Calu3 (cell line): ENCODE data around the gene MTFMT. TPM values are rescaled to one million over a fixed set of nuclear protein-coding genes. Genes with fewer than 3 reads are reported as not detected.

Experiments
- BruUV-seq: library from RNA; stranded (reverse); fragments of 400-500 nt; replicated peaks from 2 replicates; lab custom pipeline; 2021; lab: Mats Ljungman, UMichigan
- CTCF ChIA-PET: fragments of 300-600 bp; sonication (Branson Sonifier 250); formaldehyde crosslinking; loops from one replicate; lab custom pipeline; 2022; ENCODE audit warnings: antibody characterized with exemption; lab: Charles Lee
- DNase-seq: peaks from one replicate; pipeline ENCODE4 v3.0.0; 2022
- H3K27ac Mint-ChIP-seq: one replicate; pipeline ENCODE4 v1.8.0; 2022; ENCODE audit warnings: mixed read lengths; ENCODE audit not compliant: unreplicated experiment
- H3K27me3 Mint-ChIP-seq: one replicate; pipeline ENCODE4 v1.8.0; 2022; ENCODE audit warnings: mixed read lengths; ENCODE audit not compliant: unreplicated experiment
- H3K36me3 Mint-ChIP-seq: one replicate; pipeline ENCODE4 v1.8.0; 2022; ENCODE audit warnings: mild to moderate bottlenecking, moderate library complexity, mixed read lengths; ENCODE audit not compliant: insufficient read depth, unreplicated experiment
- H3K4me1 Mint-ChIP-seq: one replicate; pipeline ENCODE4 v1.8.0; 2022; ENCODE audit warnings: mild to moderate bottlenecking, low read depth, mixed read lengths; ENCODE audit not compliant: unreplicated experiment
- H3K4me3 Mint-ChIP-seq: one replicate; pipeline ENCODE4 v1.8.0; 2022; ENCODE audit warnings: mild to moderate bottlenecking, low read depth, moderate library complexity, mixed read lengths; ENCODE audit not compliant: unreplicated experiment
- H3K9me3 Mint-ChIP-seq: one replicate; pipeline ENCODE4 v1.8.0; 2022; ENCODE audit warnings: low read depth, mixed read lengths; ENCODE audit not compliant: unreplicated experiment
- CTCF ChIP-seq: fragments of 200-600 bp; IDR thresholded peaks from one replicate; pipeline ENCODE4 v1.8.0; 2022; ENCODE audit warnings: antibody characterized with exemption; ENCODE audit not compliant: unreplicated experiment
- intact Hi-C: fragments of 100-400 bp; cut with micrococcal nuclease; formaldehyde crosslinking; loops from one replicate; pipeline ENCODE4 v1.10.0; 2022; ENCODE audit not compliant: unreplicated experiment
- total RNA-seq: library from RNA; stranded (reverse); gene quantifications from 2 replicates; pipeline ENCODE4 v1.2.3, GENCODE V29; 2022

Gene MTFMT
- total RNA-seq, 1 experiment from 2014 or later = 18.9 TPM

- H3K36me3 Mint-ChIP-seq = peaks cover 21% of the 10 kb centered on the region
- no TSS peak for BruUV-seq
- H3K9me3 Mint-ChIP-seq = no peaks in the 10 kb centered on the region
- no peak overlapping the region for H3K27ac Mint-ChIP-seq
- TF ChIP-seq CTCF = no peak
- CTCF ChIA-PET = interaction anchor here (0.8 to 3.1 kb wide), 7 partner anchors 13 to 45 kb away, joined by 4 to 14 read pairs (median 10); no protein-coding TSS in a partner anchor
- H3K27me3 Mint-ChIP-seq = peaks cover 13% of the 10 kb centered on the region
- H3K4me1 Mint-ChIP-seq = peaks cover 37% of the 10 kb centered on the region
- no peak for DNase-seq
- no peak overlapping the region for H3K4me3 Mint-ChIP-seq
- intact Hi-C loops = no loop called here
These were observed 26.7 kb upstream of the MTFMT start for GRCh38 chr15:65056106-65056505.

- intact Hi-C loops = loop anchor here (1.0 to 2.0 kb wide), 3 partner anchors 23 to 46 kb away; no protein-coding TSS in a partner anchor
These were observed 25.9 kb upstream of the MTFMT start for GRCh38 chr15:65055201-65055870.

GRCh38 chr15:65054333-65055200, 25.1 kb upstream of the MTFMT start:
- H3K27me3 Mint-ChIP-seq = peaks cover 13% of the 10 kb centered on the region
- H3K4me3 Mint-ChIP-seq = no peak overlapping the region
- H3K9me3 Mint-ChIP-seq = no peaks in the 10 kb centered on the region
- CTCF ChIA-PET = interaction anchor here (0.6 to 3.1 kb wide), 11 partner anchors 11 to 85 kb away, joined by 3 to 14 read pairs (median 8); partner anchors contain the start of gene RASL12
- intact Hi-C loops = loop anchor here (1.0 to 2.0 kb wide), 3 partner anchors 24 to 47 kb away; no protein-coding TSS in a partner anchor
- peak; percentile 88 for DNase-seq
- H3K36me3 Mint-ChIP-seq = peaks cover 27% of the 10 kb centered on the region
- H3K4me1 Mint-ChIP-seq = peaks cover 49% of the 10 kb centered on the region
- TF ChIP-seq CTCF = peak; percentile 91
- H3K27ac Mint-ChIP-seq = no peak overlapping the region
- no TSS peak for BruUV-seq

More at GRCh38 chr15:65055201-65055870, 25.9 kb upstream of the MTFMT start:
- no peak overlapping the region for H3K27ac Mint-ChIP-seq
- no TSS peak for BruUV-seq
- no peaks in the 10 kb centered on the region for H3K9me3 Mint-ChIP-seq
- H3K4me1 Mint-ChIP-seq = peaks cover 42% of the 10 kb centered on the region
- peaks cover 13% of the 10 kb centered on the region for H3K27me3 Mint-ChIP-seq
- no peak for TF ChIP-seq CTCF
- H3K4me3 Mint-ChIP-seq = no peak overlapping the region
- peak; percentile 63 for DNase-seq
- CTCF ChIA-PET = interaction anchor here (1.1 to 3.1 kb wide), 9 partner anchors 12 to 48 kb away, joined by 3 to 14 read pairs (median 8); no protein-coding TSS in a partner anchor
- H3K36me3 Mint-ChIP-seq = peaks cover 21% of the 10 kb centered on the region

- DNase-seq = no peak
- no TSS peak for BruUV-seq
- intact Hi-C loops = no loop called here
- Mint-ChIP-seq H3K27ac (no peak overlapping the region), H3K36me3 (peaks cover 32% of the 10 kb centered on the region), H3K4me3 (no peak overlapping the region), H3K27me3 (peaks cover 13% of the 10 kb centered on the region), H3K9me3 (no peaks in the 10 kb centered on the region), H3K4me1 (peaks cover 54% of the 10 kb centered on the region)
- TF ChIP-seq CTCF = no peak
- CTCF ChIA-PET = interaction anchor here (0.8 to 1.4 kb wide), 4 partner anchors 12 to 48 kb away, joined by 3 to 7 read pairs (median 4); no protein-coding TSS in a partner anchor
These were observed 23.5 kb upstream of the MTFMT start for GRCh38 chr15:65052956-65053355.
